Dedifferentiated amniotic fluid mesenchymal stem cell (primary cell): Measurements from ENCODE around the gene RAB30.

Experiments
- DNase-seq: peaks from one replicate; pipeline ENCODE4 v3.0.0-alpha.2; 2016; ENCODE audit errors: extremely low spot score

RAB30 gene

GRCh38 chr11:83071567-83072349 lies at the start of gene RAB30:
TSS of gene RAB30 (minus strand) at chr11:83071897. CDS start at chr11:82997316, 74,581 bp downstream.
- DNase-seq, result peak; percentile 100

- peak; percentile 28 for DNase-seq
Measured at GRCh38 chr11:83120327-83120726, 48.6 kb upstream of the RAB30 start.

- DNase-seq, result no peak
Measured at GRCh38 chr11:83119216-83119615, 47.5 kb upstream of the RAB30 start.

GRCh38 chr11:83118814-83119213 lies 47.1 kb upstream of the RAB30 start:
- DNase-seq, result no peak

- DNase-seq, result no peak
Measured at GRCh38 chr11:83116015-83116641, 44.4 kb upstream of the RAB30 start.

GRCh38 chr11:83115551-83115950 lies 43.9 kb upstream of the RAB30 start:
- DNase-seq, result no peak

- no peak for DNase-seq
Measured at GRCh38 chr11:83115026-83115425, 43.3 kb upstream of the RAB30 start.

GRCh38 chr11:83112886-83113285 lies 41.2 kb upstream of the RAB30 start:
- DNase-seq, result no peak

- DNase-seq, result no peak
Measured at GRCh38 chr11:83105168-83105567, 33.5 kb upstream of the RAB30 start.

- no peak for DNase-seq
Measured at GRCh38 chr11:83102834-83103233, 31.1 kb upstream of the RAB30 start.

GRCh38 chr11:83097429-83098075 lies 25.9 kb upstream of the RAB30 start:
- peak; percentile 20 for DNase-seq

- no peak for DNase-seq
Measured at GRCh38 chr11:83093634-83094033, 21.9 kb upstream of the RAB30 start.

GRCh38 chr11:83092488-83093384 lies 21.0 kb upstream of the RAB30 start:
- DNase-seq, result no peak

GRCh38 chr11:83088965-83089364 lies 17.3 kb upstream of the RAB30 start:
- DNase-seq, result no peak

GRCh38 chr11:83087035-83087434 lies 15.3 kb upstream of the RAB30 start:
- no peak for DNase-seq

GRCh38 chr11:83079820-83080219 lies 8.1 kb upstream of the RAB30 start:
- no peak for DNase-seq

GRCh38 chr11:83078269-83078668 lies 6.6 kb upstream of the RAB30 start:
- DNase-seq, result no peak

- no peak for DNase-seq
Measured at GRCh38 chr11:83073884-83074283, 2.2 kb upstream of the RAB30 start.

GRCh38 chr11:83073258-83073657 lies 1.6 kb upstream of the RAB30 start:
- DNase-seq, result no peak

GRCh38 chr11:83072350-83073242 lies 899 bp upstream of the RAB30 start:
- no peak for DNase-seq
